ENCODE results near the gene ICE2. TPM values are rescaled to one million over a fixed set of nuclear protein-coding genes. Genes with fewer than 3 reads are reported as not detected.

The ICE2 gene
- total RNA-seq, 3 donors from 2014 or later (not counting 1 experiment from before 2014, with no cell fraction given): 21.7 to 36.7 (median 32.9) TPM

DNA sequence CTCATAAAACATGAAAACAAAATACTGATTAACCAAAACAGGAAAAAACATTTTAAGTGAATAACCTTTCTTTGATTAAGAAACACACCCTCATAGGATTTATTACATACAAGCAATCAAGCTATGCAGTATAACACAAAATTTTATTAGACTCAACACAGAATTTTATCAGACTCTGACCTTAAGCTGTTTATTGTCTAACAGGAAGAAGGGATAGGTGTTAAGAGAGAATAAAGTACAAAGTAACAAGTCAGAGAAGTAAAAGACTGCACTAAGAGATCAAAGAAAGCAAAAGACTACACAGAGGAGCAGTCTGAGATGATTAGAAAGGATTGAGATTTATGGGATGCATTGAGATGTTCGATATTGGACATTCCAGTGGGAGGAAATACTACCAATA is 37.6 kb downstream of the ICE2 start:
- H3K4me1 Mint-ChIP-seq: peaks cover 0 to 5% of the 10 kb centered on the region in 2 donors
- H3K4me3 ChIP-seq (ENCODE audit: low read length): no peak overlapping the region
- no peak overlapping the region for H3K27ac ChIP-seq (ENCODE audit: low read length)
- TF ChIP-seq, protein P1, sequence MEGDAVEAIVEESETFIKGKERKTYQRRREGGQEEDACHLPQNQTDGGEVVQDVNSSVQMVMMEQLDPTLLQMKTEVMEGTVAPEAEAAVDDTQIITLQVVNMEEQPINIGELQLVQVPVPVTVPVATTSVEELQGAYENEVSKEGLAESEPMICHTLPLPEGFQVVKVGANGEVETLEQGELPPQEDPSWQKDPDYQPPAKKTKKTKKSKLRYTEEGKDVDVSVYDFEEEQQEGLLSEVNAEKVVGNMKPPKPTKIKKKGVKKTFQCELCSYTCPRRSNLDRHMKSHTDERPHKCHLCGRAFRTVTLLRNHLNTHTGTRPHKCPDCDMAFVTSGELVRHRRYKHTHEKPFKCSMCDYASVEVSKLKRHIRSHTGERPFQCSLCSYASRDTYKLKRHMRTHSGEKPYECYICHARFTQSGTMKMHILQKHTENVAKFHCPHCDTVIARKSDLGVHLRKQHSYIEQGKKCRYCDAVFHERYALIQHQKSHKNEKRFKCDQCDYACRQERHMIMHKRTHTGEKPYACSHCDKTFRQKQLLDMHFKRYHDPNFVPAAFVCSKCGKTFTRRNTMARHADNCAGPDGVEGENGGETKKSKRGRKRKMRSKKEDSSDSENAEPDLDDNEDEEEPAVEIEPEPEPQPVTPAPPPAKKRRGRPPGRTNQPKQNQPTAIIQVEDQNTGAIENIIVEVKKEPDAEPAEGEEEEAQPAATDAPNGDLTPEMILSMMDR (IDR thresholded peaks at IDR 0.05): no peak
- peak overlapping the region in 1 of 2 donors; percentile 18 for H3K27ac Mint-ChIP-seq
- no peak overlapping the region for H3K4me3 Mint-ChIP-seq
- no peaks in the 10 kb centered on the region for H3K36me3 Mint-ChIP-seq
- H3K27me3 ChIP-seq (ENCODE audit: control insufficient read depth, insufficient read depth, low read length): no peaks in the 10 kb centered on the region
- H3K4me1 ChIP-seq (ENCODE audit: control insufficient read depth, insufficient read depth, low read length): no peaks in the 10 kb centered on the region
- ATAC-seq: no peak
- H3K9me3 ChIP-seq (ENCODE audit: control insufficient read depth, insufficient read depth, low read length): no peaks in the 10 kb centered on the region
- H3K36me3 ChIP-seq (ENCODE audit: control insufficient read depth, insufficient read depth, low read length): peaks cover 20% of the 10 kb centered on the region
- WGBS (ENCODE audit: insufficient coverage): no CpG with 5 or more reads among the region's 1 CpG
- no peaks in the 10 kb centered on the region for H3K9me3 Mint-ChIP-seq
- intact Hi-C loops (cut with micrococcal nuclease): no loop called here
- no peak for DNase-seq
- no peaks in the 10 kb centered on the region for H3K27me3 Mint-ChIP-seq (ENCODE audit: low read depth in 2 of 2)

DNA sequence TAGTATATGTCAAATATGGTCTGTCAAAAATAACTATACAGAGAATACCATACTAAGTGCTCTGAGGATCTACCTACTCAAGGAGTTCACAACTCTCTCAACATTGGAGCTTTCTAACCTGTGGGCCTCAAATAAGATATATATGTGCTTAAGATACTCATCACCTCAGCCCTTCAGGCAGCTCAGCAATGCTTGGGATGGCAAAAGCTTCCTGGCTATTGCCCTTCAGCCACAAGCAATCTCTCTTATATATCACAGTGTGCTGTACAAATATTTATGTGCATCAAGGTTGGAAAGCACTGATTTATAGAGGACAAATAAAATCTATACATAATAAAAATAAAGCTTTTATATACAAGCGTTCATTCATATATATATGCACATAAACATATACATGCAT is 40.3 kb downstream of the ICE2 start:
- Histone ChIP-seq H3K4me3 (ENCODE audit: low read length) (no peak overlapping the region), H3K36me3 (ENCODE audit: control insufficient read depth, insufficient read depth, low read length) (peaks cover 20% of the 10 kb centered on the region), H3K9me3 (ENCODE audit: control insufficient read depth, insufficient read depth, low read length) (no peaks in the 10 kb centered on the region), H3K27ac (ENCODE audit: low read length) (no peak overlapping the region), H3K27me3 (ENCODE audit: control insufficient read depth, insufficient read depth, low read length) (no peaks in the 10 kb centered on the region), H3K4me1 (ENCODE audit: control insufficient read depth, insufficient read depth, low read length) (no peaks in the 10 kb centered on the region)
- ATAC-seq (no peak), DNase-seq (no peak)
- Mint-ChIP-seq H3K27me3 (ENCODE audit: low read depth in 2 of 2) (no peaks in the 10 kb centered on the region), H3K36me3 (no peaks in the 10 kb centered on the region), H3K4me3 (no peak overlapping the region), H3K9me3 (no peaks in the 10 kb centered on the region), H3K4me1 (peaks cover 0 to 5% of the 10 kb centered on the region in 2 donors), H3K27ac (no peak overlapping the region)
- TF ChIP-seq, protein P1 (IDR thresholded peaks at IDR 0.05): no peak
- intact Hi-C loops (cut with micrococcal nuclease): no loop called here
- no CpG with 5 or more reads among the region's 1 CpG for WGBS (ENCODE audit: insufficient coverage)

DNA sequence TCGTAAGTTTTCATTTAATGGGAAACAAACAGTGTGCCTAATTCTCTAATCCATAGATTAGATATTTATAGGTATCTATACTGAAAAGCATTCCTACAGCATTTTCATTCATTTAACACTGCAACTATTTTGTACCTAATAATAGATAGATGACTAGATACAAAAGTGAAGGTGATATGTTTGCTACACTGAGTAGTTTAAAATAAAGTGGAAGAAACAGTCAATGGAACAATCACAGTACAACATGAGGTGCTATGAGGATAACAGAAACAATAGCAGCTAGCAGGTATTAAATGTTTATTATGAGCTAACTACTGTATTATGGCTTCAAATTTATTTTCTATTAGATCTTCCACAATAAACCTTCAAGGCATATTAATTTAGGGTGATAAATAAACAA is 50.0 kb downstream of the ICE2 start:
- Histone ChIP-seq H3K9me3 (ENCODE audit: control insufficient read depth, insufficient read depth, low read length) (no peaks in the 10 kb centered on the region), H3K36me3 (ENCODE audit: control insufficient read depth, insufficient read depth, low read length) (peaks cover 12% of the 10 kb centered on the region), H3K27ac (ENCODE audit: low read length) (no peak overlapping the region), H3K4me1 (ENCODE audit: control insufficient read depth, insufficient read depth, low read length) (no peaks in the 10 kb centered on the region), H3K4me3 (ENCODE audit: low read length) (no peak overlapping the region), H3K27me3 (ENCODE audit: control insufficient read depth, insufficient read depth, low read length) (no peaks in the 10 kb centered on the region)
- H3K36me3 Mint-ChIP-seq: peaks cover 11% of the 10 kb centered on the region
- no CpG with 5 or more reads among the region's 1 CpG for WGBS (ENCODE audit: insufficient coverage)
- intact Hi-C loops (cut with micrococcal nuclease): no loop called here
- ATAC-seq (no peak), DNase-seq (no peak)
- no peak overlapping the region for H3K4me3 Mint-ChIP-seq
- H3K27me3 Mint-ChIP-seq (ENCODE audit: low read depth in 2 of 2): no peaks in the 10 kb centered on the region
- no peaks in the 10 kb centered on the region for H3K9me3 Mint-ChIP-seq
- H3K27ac Mint-ChIP-seq: no peak overlapping the region
- H3K4me1 Mint-ChIP-seq: no peaks in the 10 kb centered on the region
- TF ChIP-seq, protein P1 (IDR thresholded peaks at IDR 0.05): no peak

DNA sequence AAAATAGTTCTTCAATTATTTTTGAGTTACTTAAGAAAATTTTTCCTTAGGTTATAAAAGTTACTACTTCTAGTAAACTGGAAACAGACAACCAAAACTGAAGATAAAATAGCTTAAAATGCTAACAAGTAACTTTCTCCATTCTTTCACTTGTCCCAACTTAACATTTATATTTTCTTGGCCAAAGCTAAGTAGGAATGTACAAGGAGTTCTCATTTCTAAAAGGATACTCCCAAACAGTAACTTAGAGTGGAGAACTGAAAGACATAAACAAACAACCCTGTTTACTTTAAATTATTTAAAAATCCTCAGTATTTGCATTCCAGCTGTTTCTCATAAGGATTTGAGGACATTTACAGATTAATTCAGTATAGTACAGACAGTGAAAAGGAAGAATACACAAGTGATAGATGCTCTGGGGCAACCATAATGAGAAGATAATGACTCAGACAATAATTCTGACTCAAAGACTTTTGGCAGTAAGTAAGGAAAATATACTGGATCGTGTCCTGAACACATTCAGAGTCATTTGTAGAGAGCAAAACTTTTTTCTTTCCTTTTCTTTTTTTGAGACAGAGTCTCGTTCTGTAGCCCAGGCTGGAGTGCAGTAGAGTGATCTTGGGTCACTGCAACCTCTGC is 52.0 kb downstream of the ICE2 start:
- WGBS (ENCODE audit: insufficient coverage): 100% methylated on average over 2 of the region's 2 CpGs
- Mint-ChIP-seq H3K4me1 (no peaks in the 10 kb centered on the region), H3K27me3 (ENCODE audit: low read depth in 2 of 2) (no peaks in the 10 kb centered on the region), H3K4me3 (no peak overlapping the region), H3K27ac (no peak overlapping the region), H3K36me3 (peaks cover 11% of the 10 kb centered on the region), H3K9me3 (no peaks in the 10 kb centered on the region)
- TF ChIP-seq, protein P1 (IDR thresholded peaks at IDR 0.05): no peak
- Histone ChIP-seq H3K27ac (ENCODE audit: low read length) (no peak overlapping the region), H3K4me3 (ENCODE audit: low read length) (no peak overlapping the region), H3K27me3 (ENCODE audit: control insufficient read depth, insufficient read depth, low read length) (no peaks in the 10 kb centered on the region), H3K9me3 (ENCODE audit: control insufficient read depth, insufficient read depth, low read length) (no peaks in the 10 kb centered on the region), H3K36me3 (ENCODE audit: control insufficient read depth, insufficient read depth, low read length) (peaks cover 19% of the 10 kb centered on the region), H3K4me1 (ENCODE audit: control insufficient read depth, insufficient read depth, low read length) (no peaks in the 10 kb centered on the region)
- ATAC-seq (no peak), DNase-seq (no peak)
- intact Hi-C loops (cut with micrococcal nuclease): no loop called here

All from natural killer cell (primary cell).